Pons (tissue), 1 donor: Measurements from ENCODE around the gene SLC2A2.

Source experiments
- DNase-seq: peaks from one replicate; pipeline ENCODE4 v3.0.0-alpha.2; 2016; ENCODE audit warnings: low spot score

The SLC2A2 gene

GRCh38 chr3:171026597-171027293 lies at the start of gene SLC2A2:
SLC2A2 (minus strand) TSS chr3:171026720; CDS start chr3:171026670, 50 bp downstream.
- DNase-seq = no peak

DNA sequence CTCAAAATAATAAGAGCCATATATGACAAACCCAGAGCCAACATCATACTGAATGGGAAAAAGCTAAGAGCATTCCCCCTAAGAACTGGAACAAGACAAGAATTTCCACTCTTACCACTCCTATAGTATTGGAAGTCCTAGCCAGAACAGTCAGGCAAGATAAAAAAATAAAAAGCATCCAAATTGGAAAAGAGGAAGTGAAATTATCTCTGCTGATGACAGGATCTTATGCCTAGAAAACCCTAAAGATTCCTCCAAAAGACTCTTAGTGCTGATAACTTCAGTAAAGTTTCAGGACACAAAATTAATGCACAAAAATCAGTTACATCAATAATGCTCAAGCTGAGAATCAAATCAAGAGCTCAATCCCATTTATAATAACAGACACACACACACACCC lies 45.9 kb upstream of the SLC2A2 start:
- no peak for DNase-seq

DNA sequence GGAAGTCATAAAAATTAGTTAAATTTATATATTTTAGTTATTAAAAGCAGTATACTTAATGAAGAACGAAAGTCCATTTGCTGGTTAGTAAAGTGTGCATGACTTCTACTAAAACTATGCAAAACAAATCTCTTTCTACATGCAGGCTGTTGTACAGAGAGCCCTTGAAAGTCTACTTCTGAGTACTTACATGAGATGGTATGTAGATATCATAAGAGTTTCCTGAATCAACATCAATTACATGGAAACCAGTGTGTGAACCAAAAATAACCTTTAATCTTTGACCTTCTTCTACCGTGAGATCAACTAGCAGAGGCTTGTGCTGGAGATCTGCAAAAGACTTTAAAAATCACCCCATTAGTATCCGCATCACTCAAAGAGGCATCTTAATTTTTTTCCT lies 42.1 kb upstream of the SLC2A2 start:
- no peak for DNase-seq

- no peak for DNase-seq
These were observed 39.7 kb upstream of the SLC2A2 start for GRCh38 chr3:171066206-171066605.

GRCh38 chr3:171065732-171066131 lies 39.2 kb upstream of the SLC2A2 start:
- no peak for DNase-seq

DNA sequence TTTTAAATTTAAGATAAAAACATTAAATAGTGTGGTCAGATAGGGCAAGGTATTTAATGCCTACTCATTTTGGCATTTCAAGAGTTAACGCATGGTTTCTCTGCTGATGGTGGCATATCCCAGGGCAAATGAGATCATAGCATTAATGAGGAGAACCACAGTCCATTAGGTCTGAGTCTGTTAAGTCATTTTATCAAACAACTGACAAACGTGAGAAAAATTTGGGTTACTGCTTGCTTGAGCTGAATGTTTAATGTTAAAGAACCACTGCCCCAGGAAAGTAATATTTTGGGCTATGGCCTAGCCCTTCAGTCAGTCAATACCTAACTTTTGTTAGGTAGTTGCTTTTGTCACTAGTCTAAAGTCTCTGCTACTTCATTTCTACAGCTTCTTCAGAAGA lies 37.9 kb upstream of the SLC2A2 start:
- DNase-seq = no peak

DNA sequence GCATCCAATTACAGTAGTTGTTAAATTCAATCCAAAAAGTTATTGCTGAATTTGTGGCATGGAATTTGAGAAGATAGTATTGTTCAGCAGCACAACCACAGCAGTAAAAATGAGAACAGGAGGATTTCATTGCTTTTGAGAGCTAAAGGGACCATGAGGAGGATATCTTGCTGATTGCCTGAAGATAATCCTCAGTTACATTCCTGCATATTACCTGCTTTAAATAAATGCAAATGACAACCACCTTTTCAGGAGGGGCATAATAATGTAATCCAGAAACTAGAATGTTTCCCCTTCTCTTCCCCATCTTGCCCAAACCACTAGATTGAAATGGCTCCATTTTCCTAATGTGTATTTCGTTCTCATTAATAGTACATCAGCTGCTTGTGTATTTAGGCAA lies 35.2 kb upstream of the SLC2A2 start:
- no peak for DNase-seq

- no peak for DNase-seq
These were observed 33.5 kb upstream of the SLC2A2 start for GRCh38 chr3:171059978-171060377.

- DNase-seq = no peak
These were observed 32.5 kb upstream of the SLC2A2 start for GRCh38 chr3:171058873-171059603.

- no peak for DNase-seq
These were observed 31.5 kb upstream of the SLC2A2 start for GRCh38 chr3:171058058-171058457.

DNA sequence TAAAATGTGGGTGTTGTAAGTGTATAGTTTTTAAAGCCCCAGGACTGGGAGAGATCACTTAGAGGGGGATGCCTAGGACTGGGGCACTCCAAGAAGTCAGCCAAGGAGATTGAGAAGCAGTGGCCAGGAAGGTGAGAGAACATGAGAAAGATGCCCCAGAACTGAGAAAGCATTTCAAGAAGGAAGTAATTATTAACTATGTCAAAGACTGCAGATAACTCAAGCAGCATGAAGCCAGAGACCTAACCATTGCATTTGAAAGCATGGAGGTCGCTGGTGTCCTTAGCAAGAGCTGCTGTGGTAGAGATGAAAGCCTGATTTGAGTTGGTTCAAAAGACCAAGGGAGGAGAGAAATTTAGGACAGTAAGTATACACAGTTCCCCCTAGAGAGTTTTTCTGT lies 30.6 kb upstream of the SLC2A2 start:
- DNase-seq = no peak

DNA sequence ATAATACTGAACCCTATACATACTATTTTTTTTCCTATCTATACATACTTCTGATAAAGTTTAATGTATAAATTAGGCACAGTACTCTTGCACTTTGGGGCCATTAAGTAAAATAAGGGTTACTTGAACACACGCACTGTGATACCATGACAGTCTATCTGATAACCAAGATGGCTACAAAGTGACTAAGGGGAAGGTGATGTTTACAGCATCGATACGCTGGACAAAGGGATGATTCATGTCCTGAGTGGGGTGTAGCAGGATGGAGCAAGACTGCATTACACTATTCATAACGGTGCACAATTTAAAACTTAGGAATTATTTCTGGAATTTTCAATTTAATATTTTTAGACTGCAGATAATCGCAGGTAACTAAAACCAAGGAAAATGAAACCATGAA lies 30.0 kb upstream of the SLC2A2 start:
- DNase-seq = no peak

- no peak for DNase-seq
These were observed 29.0 kb upstream of the SLC2A2 start for GRCh38 chr3:171055336-171056178.

DNA sequence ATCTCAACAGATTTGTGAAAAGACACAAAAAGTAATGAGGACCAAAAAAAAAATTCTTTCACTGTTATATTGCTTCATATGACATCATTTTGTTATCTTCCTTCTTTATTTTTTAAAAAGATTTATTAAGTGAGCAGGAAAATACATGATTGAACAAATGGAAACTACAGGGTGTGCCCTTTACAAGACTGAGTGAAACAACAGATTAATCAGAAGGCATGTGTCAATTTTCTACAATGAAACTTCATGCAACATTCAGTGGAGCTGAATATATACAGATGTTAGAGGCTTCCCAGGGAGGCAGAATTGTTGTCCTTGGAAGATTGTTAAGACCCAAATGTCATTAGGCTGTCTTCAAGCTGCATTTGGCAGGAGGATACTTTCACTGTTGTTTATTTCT lies 28.4 kb upstream of the SLC2A2 start:
- DNase-seq = no peak

- DNase-seq = no peak
These were observed 27.7 kb upstream of the SLC2A2 start for GRCh38 chr3:171054231-171054630.

GRCh38 chr3:171049861-171050444 lies 23.4 kb upstream of the SLC2A2 start:
- peak; percentile 76 for DNase-seq

- no peak for DNase-seq
These were observed 20.2 kb upstream of the SLC2A2 start for GRCh38 chr3:171046760-171047159.

DNA sequence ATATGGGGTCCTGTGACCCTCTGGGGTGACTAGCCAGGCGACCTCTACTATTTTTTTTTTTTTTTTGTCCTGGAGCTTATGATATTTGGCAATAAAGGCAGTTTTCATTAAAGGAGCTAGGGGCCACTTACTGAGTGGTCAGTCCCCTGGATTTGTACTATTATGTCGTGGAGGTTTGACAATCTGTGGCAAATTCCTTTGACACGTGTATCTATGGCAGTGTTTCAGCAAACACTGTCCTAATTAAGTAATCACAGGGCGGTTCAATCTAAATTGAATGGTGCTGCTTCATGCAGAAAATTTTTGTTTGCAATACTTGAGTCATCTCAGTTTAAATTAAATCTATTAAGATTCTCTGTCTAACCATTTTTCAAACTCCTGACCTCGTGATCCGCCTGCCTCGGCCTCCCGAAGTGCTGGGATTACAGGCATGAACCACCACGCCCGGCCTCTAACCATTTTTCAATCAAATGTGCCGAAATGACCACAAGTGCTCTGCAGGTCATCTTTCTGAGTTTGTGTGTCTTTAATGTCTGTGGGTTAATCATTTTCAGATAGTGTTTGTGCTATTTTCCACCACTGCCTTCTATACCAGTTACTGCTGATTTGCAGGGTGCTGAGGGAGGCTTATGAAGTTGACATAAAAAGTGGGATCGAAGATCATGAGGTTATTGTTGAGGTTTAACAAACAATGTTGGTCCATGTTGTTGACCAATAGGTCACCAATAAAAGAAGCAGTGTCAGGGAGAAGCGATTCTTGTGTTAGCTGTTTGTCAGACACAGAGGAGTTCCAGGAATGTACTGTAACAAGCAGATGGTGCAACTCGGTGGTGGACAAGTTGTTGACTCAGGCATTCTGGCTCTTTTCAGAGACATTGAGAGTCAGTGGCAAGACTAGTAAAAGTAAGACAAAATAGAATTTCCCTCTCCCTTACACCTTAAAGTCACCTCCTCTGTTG lies 18.6 kb upstream of the SLC2A2 start:
- DNase-seq = no peak

DNA sequence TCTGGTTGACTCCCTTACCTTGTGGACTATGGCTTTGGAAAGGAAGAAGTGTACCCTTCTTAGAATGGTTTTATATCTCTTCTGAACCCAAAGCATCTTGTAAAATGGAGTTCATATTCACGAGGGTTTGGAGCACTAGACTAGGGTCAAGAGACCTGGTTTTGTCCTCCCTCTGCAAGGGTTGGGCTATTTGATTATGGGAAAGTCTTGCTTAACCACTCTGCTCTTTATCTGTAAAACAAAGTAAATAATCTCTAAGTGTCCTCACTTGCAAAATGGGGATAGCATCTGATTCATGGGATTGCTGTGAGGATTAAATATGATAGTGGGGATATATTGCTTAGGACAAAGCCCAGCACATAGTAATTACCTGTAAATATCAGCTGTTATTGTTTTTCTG lies 17.9 kb upstream of the SLC2A2 start:
- DNase-seq = no peak

DNA sequence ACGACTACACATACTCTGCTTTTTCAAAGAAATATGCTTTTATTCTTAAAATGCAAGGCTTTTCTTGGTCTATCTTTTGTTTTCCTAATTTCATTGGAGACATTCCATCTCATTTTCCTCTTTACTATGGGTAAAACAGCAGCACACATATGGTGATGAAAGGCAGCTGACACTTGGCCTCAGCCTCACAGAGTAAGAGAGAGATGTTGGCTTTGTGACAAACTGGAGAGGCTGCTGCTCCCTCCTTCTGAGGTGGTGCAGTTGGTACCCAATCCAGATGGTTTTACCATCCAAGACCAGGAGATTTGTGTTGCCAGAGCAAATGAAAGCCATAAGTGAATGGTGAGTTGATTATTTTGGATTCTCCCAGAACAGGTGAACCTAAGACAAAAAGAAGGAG lies 13.2 kb upstream of the SLC2A2 start:
- DNase-seq = no peak

- DNase-seq = no peak
These were observed 11.8 kb upstream of the SLC2A2 start for GRCh38 chr3:171038342-171038741.
